GM12891 (cell line): ENCODE measurements around the gene NUAK2.

Experiments
- DNase-seq: peaks from one replicate; pipeline ENCODE4 v3.0.0; 2011; ENCODE audit warnings: low spot score; ENCODE audit not compliant: insufficient read length
- FAIRE-seq: peaks from 2 replicates; lab custom pipeline; 2011; peaks lifted over from hg19 to GRCh38; lab: Jason Lieb, UNC
- PAX5 ChIP-seq: IDR thresholded peaks from 2 replicates; pipeline ENCODE4 v1.6.1; 2011; ENCODE audit warnings: low read length, moderate library complexity, mild to moderate bottlenecking; ENCODE audit not compliant: insufficient read depth, severe bottlenecking
- POLR2A ChIP-seq: IDR thresholded peaks from 2 replicates; pipeline ENCODE4 v1.6.1; 2011; ENCODE audit warnings: low read depth, low read length, control low read depth
- POLR2AphosphoS5 ChIP-seq: IDR thresholded peaks from 2 replicates; pipeline ENCODE4 v1.6.1; 2011; ENCODE audit warnings: low read depth, low read length, control low read depth
- POU2F2 ChIP-seq: IDR thresholded peaks from 2 replicates; pipeline ENCODE4 v1.6.1; 2011; ENCODE audit warnings: low read depth, mild to moderate bottlenecking, control low read depth, low read length, moderate library complexity
- SPI1 ChIP-seq: IDR thresholded peaks from 2 replicates; pipeline ENCODE4 v1.6.1; 2011; ENCODE audit warnings: low read depth, low read length, control low read depth
- TAF1 ChIP-seq: IDR thresholded peaks from 2 replicates; pipeline ENCODE4 v1.6.1; 2011; ENCODE audit warnings: low read depth, low read length, control low read depth

The NUAK2 gene

DNA sequence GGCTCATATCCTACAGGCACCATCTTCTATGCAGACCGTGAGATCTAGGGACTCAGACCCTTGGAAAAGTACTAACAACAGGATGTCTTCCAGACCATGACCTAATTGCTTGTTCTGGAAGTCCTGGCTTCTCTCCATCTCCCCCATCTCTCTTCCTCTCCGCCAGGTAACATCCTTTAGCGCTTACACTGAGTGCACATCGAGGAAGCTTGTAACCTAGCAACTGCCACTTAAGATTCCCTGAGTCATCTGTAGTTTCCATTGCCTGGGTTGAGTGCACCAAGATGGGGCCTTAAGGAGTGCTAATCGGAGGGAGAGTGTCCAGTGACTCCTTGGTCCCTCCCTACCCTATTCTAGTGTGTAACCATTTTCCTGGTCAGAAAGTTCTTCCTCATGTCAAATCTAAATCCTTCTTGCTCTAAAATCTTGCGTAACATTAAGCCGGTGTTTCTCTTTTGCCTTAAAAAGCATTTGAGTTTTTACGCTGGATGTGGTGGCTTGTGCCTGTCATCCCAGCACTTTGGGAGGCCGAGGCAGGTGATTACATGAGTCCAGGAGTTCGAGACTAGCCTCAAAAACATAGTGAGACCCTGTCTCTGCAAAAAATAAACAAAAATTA is 25.5 kb upstream of the NUAK2 start:
- TF ChIP-seq POLR2A (no peak), POU2F2 (no peak), POLR2AphosphoS5 (no peak), TAF1 (no peak), PAX5 (no peak), SPI1 (no peak)
- no peak for DNase-seq
- no peak for FAIRE-seq

DNA sequence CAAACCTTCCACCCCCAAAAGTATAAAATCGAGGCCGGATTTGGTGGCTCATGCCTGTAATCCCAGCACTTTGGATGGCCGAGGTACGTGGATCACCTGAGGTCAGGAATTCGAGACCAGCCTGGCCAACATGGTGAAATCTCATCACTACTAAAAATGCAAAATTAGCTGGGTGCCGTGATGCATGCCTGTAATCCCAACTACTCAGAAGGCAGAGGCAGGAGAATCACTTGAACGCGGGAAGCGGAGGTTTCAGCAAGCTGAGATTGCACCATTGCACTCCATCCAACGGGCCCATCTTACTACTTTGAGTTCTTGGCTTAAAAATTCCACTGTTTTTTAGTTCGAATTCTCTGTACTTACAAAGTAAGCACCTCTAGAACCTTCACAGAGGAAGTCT is 24.2 kb upstream of the NUAK2 start:
- TF ChIP-seq POLR2A: no peak
- no peak for TF ChIP-seq PAX5
- no peak for TF ChIP-seq POLR2AphosphoS5
- no peak for TF ChIP-seq POU2F2
- TF ChIP-seq SPI1: no peak
- TF ChIP-seq TAF1: no peak
- DNase-seq: no peak
- no peak for FAIRE-seq

- TF ChIP-seq POLR2AphosphoS5: no peak
- TF ChIP-seq PAX5: no peak
- no peak for TF ChIP-seq SPI1
- TF ChIP-seq POU2F2: no peak
- TF ChIP-seq POLR2A: no peak
- TF ChIP-seq TAF1: no peak
- DNase-seq: no peak
- FAIRE-seq: no peak
These were observed 22.8 kb upstream of the NUAK2 start for GRCh38 chr1:205344066-205344928.

- no peak for DNase-seq
- TF ChIP-seq POU2F2 (no peak), TAF1 (no peak), POLR2A (no peak), SPI1 (no peak)
- FAIRE-seq: no peak
These were observed 22.0 kb upstream of the NUAK2 start for GRCh38 chr1:205343431-205344065.

GRCh38 chr1:205342986-205343385 is 21.4 kb upstream of the NUAK2 start:
- TF ChIP-seq SPI1 (no peak), POLR2AphosphoS5 (no peak), TAF1 (no peak), PAX5 (no peak), POLR2A (no peak), POU2F2 (no peak)
- no peak for DNase-seq
- no peak for FAIRE-seq

- FAIRE-seq: no peak
- DNase-seq: no peak
- TF ChIP-seq SPI1: no peak
- no peak for TF ChIP-seq POU2F2
- TF ChIP-seq POLR2AphosphoS5: no peak
- no peak for TF ChIP-seq PAX5
- TF ChIP-seq POLR2A: no peak
- no peak for TF ChIP-seq TAF1
These were observed 19.1 kb upstream of the NUAK2 start for GRCh38 chr1:205340676-205341075.

GRCh38 chr1:205339717-205340116 is 18.2 kb upstream of the NUAK2 start:
- no peak for TF ChIP-seq POLR2AphosphoS5
- FAIRE-seq (peak; percentile 73), DNase-seq (peak; percentile 39)

DNA sequence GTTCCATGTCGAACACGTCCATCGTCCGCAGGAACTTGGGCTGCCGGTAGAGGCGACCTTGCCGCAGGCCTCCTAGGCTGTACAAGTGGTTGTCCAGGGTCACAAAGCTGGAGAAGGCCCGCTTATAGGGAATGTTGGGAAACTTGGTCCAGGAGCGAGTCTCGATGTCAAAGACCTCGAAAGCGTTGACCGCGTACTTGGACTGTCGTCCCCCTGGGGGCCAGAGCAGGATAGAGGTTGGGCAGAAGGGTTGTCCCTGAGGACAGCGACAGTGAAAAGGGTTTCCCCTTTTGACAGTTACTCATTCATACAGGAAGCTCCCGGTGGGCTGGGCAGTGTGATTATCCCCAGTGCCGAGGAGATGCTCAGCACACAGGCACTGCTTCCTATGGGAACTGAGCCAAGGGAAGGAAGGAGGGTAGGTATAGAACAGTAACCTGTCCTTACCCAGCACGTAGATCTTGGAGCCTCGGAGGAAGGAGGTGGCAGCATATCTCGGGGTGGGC is 17.7 kb upstream of the NUAK2 start:
- FAIRE-seq (no peak), DNase-seq (no peak)
- TF ChIP-seq POLR2A (no peak), POLR2AphosphoS5 (no peak), POU2F2 (no peak), PAX5 (no peak), TAF1 (no peak), SPI1 (no peak)

- FAIRE-seq: no peak
- TF ChIP-seq PAX5: no peak
- DNase-seq: no peak
These were observed 16.5 kb upstream of the NUAK2 start for GRCh38 chr1:205338011-205338410.

DNA sequence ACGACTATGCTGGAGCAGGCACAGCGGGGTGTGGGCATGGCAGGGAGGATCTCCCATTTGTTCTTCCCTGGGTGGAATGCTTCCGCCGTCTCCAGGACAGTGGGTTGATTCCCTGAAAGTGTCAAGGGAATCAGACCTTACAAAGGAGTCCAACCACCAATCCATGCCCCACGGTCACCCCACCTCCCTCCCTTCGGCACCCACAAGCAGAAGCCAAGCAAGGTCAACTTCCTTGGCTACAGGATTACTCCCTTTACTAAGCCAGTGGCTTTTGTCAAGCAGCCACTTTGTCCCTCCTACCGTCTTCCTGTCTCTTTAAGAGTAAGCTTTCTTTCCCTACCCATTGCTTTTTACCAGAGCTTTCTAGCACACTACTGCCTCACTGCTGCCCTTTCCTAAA is 15.9 kb upstream of the NUAK2 start:
- no peak for DNase-seq
- FAIRE-seq: no peak

More for the DNA sequence above, 15.9 kb upstream of the NUAK2 start:
- TF ChIP-seq POU2F2 (no peak), SPI1 (no peak), POLR2A (no peak), PAX5 (no peak), TAF1 (no peak)
